ENCODE measurements around the gene ARHGEF10L.

The ARHGEF10L gene

GRCh38 chr1:17700945-17701810 is 161.7 kb downstream of the ARHGEF10L start:
- no peak overlapping the region for H3K27ac Mint-ChIP-seq
- H3K27me3 Mint-ChIP-seq, result peaks cover 1% of the 10 kb centered on the region
- H3K4me3 Mint-ChIP-seq, result no peak overlapping the region
- H3K4me1 Mint-ChIP-seq, result no peaks in the 10 kb centered on the region
- no peaks in the 10 kb centered on the region for H3K9me3 Mint-ChIP-seq
- H3K36me3 Mint-ChIP-seq, result no peaks in the 10 kb centered on the region

DNA sequence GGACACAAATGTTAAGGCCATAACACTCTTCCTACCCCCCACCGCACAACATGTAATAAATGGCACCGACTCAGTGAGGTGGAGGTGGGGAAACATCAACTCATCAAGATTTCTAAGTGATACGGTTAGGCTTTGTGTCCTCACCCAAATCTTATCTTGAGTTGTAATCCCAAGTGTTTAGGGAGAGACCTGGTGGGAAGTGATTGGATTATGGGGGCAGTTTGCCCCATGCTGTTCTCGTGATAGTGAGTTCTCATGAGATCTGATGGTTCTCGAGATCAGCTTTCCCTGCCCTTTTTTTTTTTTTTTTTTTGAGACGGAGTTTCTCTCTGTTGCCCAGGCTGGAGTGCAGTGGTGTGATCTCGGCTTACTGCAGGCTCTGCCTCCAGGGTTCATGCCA is 164.7 kb downstream of the ARHGEF10L start:
- Mint-ChIP-seq H3K4me3 (no peak overlapping the region), H3K36me3 (no peaks in the 10 kb centered on the region), H3K27ac (no peak overlapping the region), H3K27me3 (no peaks in the 10 kb centered on the region), H3K4me1 (no peaks in the 10 kb centered on the region), H3K9me3 (no peaks in the 10 kb centered on the region)

DNA sequence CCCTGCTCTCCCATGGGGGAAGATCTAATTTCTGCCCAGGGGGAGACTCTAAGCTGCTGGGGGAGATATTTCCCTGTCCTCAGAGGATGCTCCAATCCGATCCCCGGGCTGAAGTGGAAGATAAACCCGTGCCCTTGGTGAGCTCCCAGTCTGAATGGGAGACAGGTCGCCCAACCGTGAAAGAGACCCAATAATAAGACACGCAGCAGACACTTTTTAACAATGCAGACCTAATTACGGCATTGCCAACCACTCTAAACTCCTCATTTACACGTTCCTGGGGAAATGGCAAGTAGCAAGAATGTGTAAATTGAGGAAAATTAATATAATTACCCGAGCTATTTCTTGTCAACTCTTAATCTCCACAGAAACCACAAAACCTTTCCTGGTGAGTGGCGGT is 166.9 kb downstream of the ARHGEF10L start:
- no peaks in the 10 kb centered on the region for H3K27me3 Mint-ChIP-seq
- no peaks in the 10 kb centered on the region for H3K9me3 Mint-ChIP-seq
- H3K4me1 Mint-ChIP-seq, result no peaks in the 10 kb centered on the region
- no peaks in the 10 kb centered on the region for H3K36me3 Mint-ChIP-seq
- no peak overlapping the region for H3K27ac Mint-ChIP-seq
- no peak overlapping the region for H3K4me3 Mint-ChIP-seq

DNA sequence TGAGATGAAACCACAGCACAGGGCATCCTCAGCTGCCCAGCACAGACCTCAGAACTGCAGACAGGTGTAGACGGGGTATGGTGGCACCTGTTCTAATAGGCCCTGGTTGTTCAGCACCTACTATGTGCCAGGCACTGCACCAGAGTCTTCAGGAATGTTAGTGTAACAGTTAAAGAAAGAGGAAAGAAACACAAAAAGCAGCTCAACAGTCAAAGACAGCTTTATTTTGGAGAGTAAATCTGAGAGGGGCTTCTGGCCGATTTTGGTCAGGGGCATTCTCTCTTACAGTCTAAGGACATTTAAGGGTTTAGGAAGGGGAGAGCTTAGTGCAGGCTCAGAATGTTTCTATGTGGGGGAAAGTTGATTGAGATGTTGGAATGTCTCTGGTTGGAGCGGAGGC is 170.5 kb downstream of the ARHGEF10L start:
- Mint-ChIP-seq H3K4me3 (no peak overlapping the region), H3K9me3 (no peaks in the 10 kb centered on the region), H3K27ac (no peak overlapping the region), H3K4me1 (no peaks in the 10 kb centered on the region), H3K27me3 (no peaks in the 10 kb centered on the region), H3K36me3 (no peaks in the 10 kb centered on the region)

- H3K36me3 Mint-ChIP-seq, result no peaks in the 10 kb centered on the region
- H3K27me3 Mint-ChIP-seq, result no peaks in the 10 kb centered on the region
- H3K4me1 Mint-ChIP-seq, result no peaks in the 10 kb centered on the region
- H3K9me3 Mint-ChIP-seq, result no peaks in the 10 kb centered on the region
- H3K27ac Mint-ChIP-seq, result no peak overlapping the region
- H3K4me3 Mint-ChIP-seq, result no peak overlapping the region
Measured at GRCh38 chr1:17710889-17711576, 171.5 kb downstream of the ARHGEF10L start.

DNA sequence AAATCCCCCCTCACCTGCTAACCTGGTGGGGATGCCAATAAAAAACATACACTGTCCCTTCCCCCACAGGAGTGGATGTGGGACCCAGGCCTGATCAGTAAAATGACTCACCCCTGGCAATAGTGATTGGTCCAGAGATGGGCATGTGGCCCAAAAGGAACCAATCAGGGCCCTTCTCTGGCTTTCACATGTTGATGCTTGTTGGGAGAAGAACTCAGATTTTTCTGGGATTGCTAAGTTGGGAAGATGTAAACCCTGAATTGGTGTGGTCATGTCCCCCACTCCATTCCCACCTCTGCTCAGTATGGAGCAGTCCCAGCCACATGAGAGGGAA is 172.0 kb downstream of the ARHGEF10L start:
- Mint-ChIP-seq H3K36me3 (no peaks in the 10 kb centered on the region), H3K4me3 (no peak overlapping the region), H3K27me3 (no peaks in the 10 kb centered on the region), H3K27ac (no peak overlapping the region), H3K9me3 (no peaks in the 10 kb centered on the region), H3K4me1 (no peaks in the 10 kb centered on the region)

DNA sequence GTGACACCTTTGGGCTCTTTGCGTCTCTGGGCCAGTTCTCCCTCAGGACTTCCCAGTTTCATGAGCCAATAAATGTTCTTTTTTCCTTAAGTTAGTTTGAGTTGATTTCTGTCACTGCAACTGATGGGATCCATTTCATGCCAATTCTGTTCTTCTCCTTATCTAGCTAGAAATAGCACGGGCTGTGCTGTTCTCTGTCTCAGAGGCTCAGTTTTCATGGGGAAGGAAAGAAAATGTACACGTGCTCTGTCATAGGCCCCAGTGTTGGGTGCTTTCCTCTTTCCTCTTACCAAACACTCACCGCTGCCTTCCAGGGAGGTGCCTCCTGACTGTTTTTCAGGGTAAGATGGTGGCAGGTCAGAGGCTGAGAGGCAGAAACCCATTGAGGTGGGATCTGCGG is 172.4 kb downstream of the ARHGEF10L start:
- no peak overlapping the region for H3K27ac Mint-ChIP-seq
- H3K9me3 Mint-ChIP-seq, result no peaks in the 10 kb centered on the region
- no peak overlapping the region for H3K4me3 Mint-ChIP-seq
- no peaks in the 10 kb centered on the region for H3K36me3 Mint-ChIP-seq
- H3K27me3 Mint-ChIP-seq, result no peaks in the 10 kb centered on the region
- no peaks in the 10 kb centered on the region for H3K4me1 Mint-ChIP-seq

DNA sequence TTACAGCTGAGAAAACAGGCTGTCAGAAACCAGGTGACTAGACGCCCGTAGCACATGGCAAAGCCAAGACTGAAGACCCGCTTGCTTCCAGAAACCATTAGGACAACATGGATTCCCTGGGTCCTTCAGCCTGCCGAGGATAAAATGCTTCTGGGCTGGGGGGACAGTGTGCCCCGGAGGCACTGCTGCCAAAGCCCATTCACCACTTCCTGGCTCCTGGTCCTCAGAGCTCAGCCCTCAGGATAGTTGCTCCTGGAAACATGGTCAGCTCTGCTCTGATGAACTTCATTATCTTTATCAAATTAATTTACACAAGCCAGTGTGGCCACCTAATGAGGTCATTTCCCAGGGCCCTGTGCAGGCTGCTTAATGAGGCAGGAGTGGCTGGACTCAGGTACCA is 174.5 kb downstream of the ARHGEF10L start:
- H3K4me3 Mint-ChIP-seq, result no peak overlapping the region
- no peaks in the 10 kb centered on the region for H3K4me1 Mint-ChIP-seq
- H3K27me3 Mint-ChIP-seq, result peaks cover 2% of the 10 kb centered on the region
- H3K27ac Mint-ChIP-seq, result no peak overlapping the region
- H3K9me3 Mint-ChIP-seq, result no peaks in the 10 kb centered on the region
- H3K36me3 Mint-ChIP-seq, result no peaks in the 10 kb centered on the region

DNA sequence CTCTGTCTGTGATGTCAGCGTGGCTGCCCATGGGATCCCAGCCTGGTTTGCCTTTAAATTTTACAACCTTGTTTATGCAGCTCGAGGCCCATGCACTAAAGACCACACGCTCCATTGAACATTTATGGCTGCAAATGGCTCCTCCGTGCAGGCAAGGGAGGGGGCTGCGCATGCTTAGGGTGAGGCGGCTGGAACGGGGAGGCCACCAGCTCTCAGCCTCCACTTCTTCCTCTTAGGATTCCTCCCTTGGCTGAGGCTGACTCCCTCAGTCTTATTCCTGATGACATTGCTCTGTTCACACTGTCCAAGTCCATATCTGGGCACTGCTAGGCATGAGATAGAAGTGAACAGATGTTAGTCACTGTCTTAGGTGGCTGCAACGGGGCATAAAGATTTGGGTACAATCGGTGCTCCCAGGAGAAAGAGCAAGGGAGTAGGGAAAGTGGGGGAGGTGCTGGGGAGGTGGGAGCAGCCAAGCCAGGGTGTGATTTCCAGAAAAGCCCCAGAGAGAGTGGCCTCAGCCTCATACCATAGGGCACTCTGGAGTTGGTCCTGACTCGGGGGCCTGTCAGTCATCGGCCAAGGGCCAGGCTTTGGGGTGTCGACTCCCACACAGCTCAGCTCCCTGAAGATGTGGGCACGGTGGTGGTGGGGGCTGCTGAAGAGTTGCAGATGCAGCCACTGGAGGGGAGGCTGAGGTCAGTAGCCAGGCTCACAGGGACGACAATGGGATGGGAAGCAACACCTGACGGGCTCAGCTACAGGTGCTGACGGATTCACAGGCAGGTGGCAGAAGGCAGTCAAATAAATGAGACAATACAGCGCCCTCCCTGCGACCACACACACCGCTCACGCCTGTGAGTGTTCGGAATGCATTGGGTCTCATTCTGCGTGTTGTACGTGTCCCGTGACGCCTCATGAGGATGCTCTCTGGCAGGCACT is 178.4 kb downstream of the ARHGEF10L start:
- H3K4me1 Mint-ChIP-seq, result no peaks in the 10 kb centered on the region
- H3K27me3 Mint-ChIP-seq, result peaks cover 5% of the 10 kb centered on the region
- H3K9me3 Mint-ChIP-seq, result no peaks in the 10 kb centered on the region
- H3K27ac Mint-ChIP-seq, result no peak overlapping the region
- H3K36me3 Mint-ChIP-seq, result no peaks in the 10 kb centered on the region
- H3K4me3 Mint-ChIP-seq, result no peak overlapping the region

DNA sequence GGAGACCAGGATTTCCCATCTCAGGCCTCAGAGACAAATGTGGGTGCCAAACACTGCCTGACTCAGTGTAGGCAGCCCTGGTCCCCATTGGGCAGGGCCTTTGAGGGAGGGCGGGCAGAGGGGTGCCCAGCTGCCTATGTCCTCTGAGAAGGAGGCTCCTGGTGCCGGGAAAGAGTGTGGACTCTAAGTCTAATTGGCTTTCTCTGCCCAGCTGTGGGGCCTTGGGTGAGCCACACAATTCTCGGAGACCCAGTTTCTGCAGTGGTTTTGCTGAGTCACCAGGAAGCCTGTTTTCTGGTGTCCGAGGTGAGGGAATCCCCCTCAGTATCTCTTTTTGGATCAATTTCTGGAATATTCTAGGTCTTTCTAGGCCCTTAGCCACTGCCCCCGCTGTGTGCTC is 180.4 kb downstream of the ARHGEF10L start:
- Mint-ChIP-seq H3K27me3 (peaks cover 5% of the 10 kb centered on the region), H3K36me3 (no peaks in the 10 kb centered on the region), H3K27ac (no peak overlapping the region), H3K4me1 (no peaks in the 10 kb centered on the region), H3K9me3 (no peaks in the 10 kb centered on the region), H3K4me3 (no peak overlapping the region)

- H3K4me3 Mint-ChIP-seq, result no peak overlapping the region
- H3K36me3 Mint-ChIP-seq, result no peaks in the 10 kb centered on the region
- no peaks in the 10 kb centered on the region for H3K4me1 Mint-ChIP-seq
- peaks cover 5% of the 10 kb centered on the region for H3K27me3 Mint-ChIP-seq
- no peak overlapping the region for H3K27ac Mint-ChIP-seq
- H3K9me3 Mint-ChIP-seq, result no peaks in the 10 kb centered on the region
Measured at GRCh38 chr1:17721444-17721843, 181.9 kb downstream of the ARHGEF10L start.

DNA sequence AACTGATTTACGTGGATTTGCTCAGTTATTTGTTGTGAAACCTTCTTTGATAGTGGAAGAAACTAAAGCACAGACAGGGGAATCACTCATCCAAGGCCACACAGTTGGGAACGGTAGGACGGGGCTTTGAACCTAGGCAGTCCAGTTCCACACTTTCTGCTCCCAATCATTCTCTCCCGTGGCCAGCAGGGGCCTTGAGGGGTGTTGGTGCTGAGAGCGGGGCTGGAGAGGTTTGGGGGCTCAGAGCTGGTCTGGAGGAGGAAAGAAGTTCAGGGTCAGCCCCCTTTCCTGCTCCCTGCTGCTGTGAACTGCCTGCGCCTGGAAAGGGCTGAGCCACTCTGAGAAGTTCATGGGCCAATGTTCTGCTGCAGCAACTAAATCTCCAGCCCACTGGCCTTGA is 184.2 kb downstream of the ARHGEF10L start:
- H3K27me3 Mint-ChIP-seq, result peaks cover 4% of the 10 kb centered on the region
- H3K9me3 Mint-ChIP-seq, result no peaks in the 10 kb centered on the region
- no peaks in the 10 kb centered on the region for H3K36me3 Mint-ChIP-seq
- H3K27ac Mint-ChIP-seq, result no peak overlapping the region
- no peaks in the 10 kb centered on the region for H3K4me1 Mint-ChIP-seq
- no peak overlapping the region for H3K4me3 Mint-ChIP-seq

GRCh38 chr1:17724150-17724549 is 184.7 kb downstream of the ARHGEF10L start:
- Mint-ChIP-seq H3K27ac (no peak overlapping the region), H3K9me3 (no peaks in the 10 kb centered on the region), H3K4me1 (no peaks in the 10 kb centered on the region), H3K27me3 (peaks cover 4% of the 10 kb centered on the region), H3K4me3 (no peak overlapping the region), H3K36me3 (no peaks in the 10 kb centered on the region)

DNA sequence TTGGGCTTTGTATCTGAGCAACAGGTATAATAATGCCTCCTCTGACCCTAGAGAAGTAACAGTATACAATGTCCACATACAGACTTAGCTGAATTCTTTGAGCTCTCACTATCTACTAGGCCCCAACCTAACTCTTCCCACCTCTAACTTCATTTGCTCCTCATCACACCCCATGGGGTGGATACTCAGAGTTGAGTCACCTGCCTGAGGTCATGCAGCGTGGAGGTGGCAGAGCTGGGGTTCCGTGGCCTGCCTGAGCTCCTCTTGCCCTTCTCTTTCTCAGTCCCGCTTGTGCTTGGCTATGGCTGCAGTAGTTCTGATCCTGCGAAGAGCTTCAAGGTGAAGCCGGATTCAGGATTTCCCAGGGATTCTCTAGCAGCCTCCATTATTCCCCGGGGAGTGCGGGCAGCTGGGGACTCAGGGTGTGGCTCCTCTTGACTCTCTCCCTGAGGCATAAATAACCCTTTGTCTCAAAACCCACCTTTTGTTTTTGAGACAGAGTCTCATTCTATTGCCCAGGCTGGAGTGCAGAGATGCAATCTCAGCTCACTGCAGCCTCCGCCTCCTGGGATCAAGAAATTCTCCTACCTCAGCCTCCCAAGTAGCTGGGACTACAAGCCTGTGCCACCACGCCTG is 185.7 kb downstream of the ARHGEF10L start:
- H3K4me3 Mint-ChIP-seq, result no peak overlapping the region
- no peaks in the 10 kb centered on the region for H3K36me3 Mint-ChIP-seq
- no peaks in the 10 kb centered on the region for H3K4me1 Mint-ChIP-seq
- H3K27ac Mint-ChIP-seq, result no peak overlapping the region
- peaks cover 4% of the 10 kb centered on the region for H3K27me3 Mint-ChIP-seq
- H3K9me3 Mint-ChIP-seq, result no peaks in the 10 kb centered on the region

DNA sequence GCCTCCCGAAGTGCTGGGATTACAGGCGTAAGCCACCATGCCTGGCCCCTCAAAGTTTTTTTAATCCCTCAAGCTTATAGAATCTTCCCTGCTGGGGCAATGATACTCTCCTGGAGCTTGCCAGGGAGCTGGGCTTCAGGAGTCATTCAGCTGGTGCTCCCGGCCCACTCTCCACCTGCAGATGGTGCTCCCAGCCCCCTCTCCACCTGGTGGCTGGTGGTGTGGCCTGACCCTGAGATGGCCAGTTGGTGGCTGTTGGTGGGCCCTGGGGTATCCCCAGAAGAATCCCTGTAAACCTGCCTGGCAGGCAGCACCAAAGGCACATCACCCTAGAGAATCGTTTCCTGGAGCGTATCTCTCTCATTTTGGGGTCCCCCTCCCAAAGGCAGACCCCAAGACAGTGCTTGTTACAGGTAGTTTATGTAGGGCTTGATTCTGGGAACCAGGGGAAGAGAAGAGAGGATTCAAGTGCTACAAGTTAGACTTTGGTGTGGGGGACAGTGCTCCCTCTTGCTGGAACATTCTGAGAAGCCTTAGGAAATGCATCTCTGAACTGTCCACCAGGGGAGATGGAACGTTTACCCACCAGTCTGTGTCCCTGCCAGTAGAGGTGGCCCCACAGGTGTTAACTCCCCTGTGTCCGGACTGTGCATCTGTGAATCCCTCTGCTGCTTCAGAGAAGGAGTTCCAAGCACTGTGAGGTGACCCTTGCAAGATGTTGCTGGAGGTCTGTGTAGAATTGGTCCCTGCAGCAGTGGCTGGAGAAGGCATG is 186.5 kb downstream of the ARHGEF10L start:
- peaks cover 4% of the 10 kb centered on the region for H3K27me3 Mint-ChIP-seq
- H3K27ac Mint-ChIP-seq, result no peak overlapping the region
- H3K4me1 Mint-ChIP-seq, result no peaks in the 10 kb centered on the region
- no peaks in the 10 kb centered on the region for H3K9me3 Mint-ChIP-seq
- H3K36me3 Mint-ChIP-seq, result no peaks in the 10 kb centered on the region
- no peak overlapping the region for H3K4me3 Mint-ChIP-seq
